Cerebellar cortex (tissue), 1 donor: ENCODE measurements around the gene LAT.
"Not testable (repeated sequence)": the region's sequence is repeated elsewhere in the genome, so short reads cannot be mapped to it uniquely, and the experiment has no call there.

Experiments
- DNase-seq: peaks from one replicate; pipeline ENCODE4 v3.0.0-alpha.2; 2015; ENCODE audit warnings: low spot score

LAT gene

DNA sequence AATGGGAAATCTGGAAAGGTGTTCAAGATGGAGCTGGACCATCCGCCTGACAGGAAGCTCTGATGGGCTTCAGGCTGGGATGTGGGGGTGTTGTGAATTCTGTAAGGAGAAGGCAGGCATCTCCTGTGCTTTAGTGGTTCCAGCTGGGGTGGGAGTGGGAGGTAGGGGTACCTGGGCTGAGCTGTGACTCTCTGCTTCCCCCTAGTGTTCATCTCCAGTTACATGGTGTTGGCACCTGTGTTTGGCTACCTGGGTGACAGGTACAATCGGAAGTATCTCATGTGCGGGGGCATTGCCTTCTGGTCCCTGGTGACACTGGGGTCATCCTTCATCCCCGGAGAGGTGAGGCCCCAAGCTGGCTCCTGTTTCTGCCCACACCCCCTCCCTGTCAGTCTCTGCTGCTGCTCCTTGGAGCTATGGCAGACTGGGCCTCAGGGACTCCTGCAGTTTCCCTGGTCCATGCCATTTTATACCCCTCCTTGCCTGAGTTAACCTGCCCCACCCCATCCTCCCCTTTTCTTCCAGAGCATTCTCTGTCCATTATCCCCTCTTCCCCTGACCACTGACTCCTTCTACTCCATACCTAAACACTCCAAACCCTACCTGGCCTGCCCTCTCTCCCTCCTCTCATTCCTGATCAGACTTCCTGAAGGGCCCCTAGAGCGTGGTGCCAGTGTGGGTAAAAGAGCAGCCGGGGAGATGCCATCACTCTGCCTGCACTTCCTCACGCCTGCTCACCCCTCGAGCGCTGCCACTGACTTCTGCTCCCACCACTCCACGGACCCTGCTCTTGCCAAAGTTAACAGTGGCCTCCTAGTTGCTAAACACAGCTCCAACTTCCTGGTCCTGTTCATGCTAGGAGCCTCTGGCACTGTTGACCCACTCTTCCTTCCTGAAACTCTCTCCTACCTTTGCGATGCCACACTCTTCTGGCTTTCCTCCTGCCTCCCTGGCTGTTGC is 6.9 kb upstream of the LAT start:
- DNase-seq = peak; percentile 19

DNA sequence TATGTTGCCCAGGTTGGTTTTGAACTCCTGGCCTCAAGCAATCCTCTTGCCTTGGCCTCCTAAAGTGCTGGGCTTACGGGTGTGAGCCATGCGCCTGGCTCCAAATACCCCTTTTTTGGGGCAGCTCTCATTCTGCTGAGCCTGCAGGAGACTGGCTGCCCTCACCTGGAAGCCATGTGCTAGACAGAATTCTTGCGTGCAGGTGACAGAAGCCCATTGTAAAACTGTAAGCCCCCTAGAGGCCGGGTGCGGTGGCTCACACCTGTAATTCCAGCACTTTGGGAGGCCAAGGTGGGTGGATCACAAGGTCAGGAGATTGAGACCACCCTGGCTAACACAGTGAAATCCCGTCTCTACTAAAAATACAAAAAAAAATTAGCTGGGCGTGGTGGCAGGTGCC is 4.5 kb upstream of the LAT start:
- DNase-seq = not testable (repeated sequence)

DNA sequence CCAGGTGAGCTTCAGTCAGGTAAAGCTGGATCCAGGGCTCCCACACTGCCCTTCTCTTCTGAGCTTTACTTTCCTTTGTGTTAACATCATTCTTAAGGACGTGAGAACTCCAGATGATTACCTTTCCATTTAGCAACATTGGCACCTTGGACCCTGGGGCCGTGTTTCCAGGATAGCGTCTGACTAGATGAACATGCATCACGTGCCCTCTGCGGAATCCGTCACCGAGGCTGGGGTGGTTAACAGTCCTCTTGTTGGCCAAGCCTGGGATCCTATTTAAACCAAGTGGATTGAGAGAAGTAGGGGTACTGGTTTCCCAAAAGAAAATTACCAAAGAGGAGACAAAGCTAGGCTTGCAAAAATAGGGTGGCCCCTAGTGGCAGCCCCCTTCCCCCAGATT is 3.9 kb upstream of the LAT start:
- DNase-seq = no peak

DNA sequence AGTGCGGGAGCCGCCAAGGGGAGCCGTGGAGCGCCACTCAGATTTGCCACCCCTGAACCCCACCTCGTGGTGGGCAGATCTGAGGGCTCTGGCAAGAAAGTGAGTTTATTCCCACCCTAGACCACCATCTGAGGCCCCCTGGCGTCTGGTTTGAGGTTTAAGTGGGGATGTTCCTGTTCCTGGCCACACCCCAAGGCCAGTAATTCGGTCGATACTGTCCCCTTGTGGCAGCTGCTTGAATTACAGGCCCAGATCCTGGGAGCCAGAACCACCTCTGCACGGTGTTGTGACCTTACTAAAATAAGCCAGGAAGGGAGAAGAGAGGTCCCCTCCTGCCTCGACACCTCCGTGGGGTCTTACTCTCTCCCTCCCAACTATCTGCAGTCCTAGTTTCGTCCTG is 3.3 kb upstream of the LAT start:
- DNase-seq = no peak

DNA sequence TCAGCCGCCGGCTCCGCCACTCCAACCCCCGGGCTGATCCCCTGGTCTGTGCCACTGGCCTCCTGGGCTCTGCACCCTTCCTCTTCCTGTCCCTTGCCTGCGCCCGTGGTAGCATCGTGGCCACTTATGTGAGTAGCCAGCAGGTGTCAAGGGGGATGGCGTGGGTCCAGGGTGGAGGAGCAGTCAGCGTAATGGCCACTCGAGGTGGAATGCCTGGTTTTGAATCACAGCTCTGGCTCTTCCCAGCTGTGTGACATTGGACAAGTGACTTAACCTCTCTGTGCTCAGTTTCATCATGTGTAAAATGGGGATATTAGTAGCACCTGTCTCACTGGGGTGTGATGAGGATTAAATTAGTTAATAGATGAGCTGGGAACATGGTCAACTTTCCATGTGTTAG is 2.4 kb upstream of the LAT start:
- no peak for DNase-seq

DNA sequence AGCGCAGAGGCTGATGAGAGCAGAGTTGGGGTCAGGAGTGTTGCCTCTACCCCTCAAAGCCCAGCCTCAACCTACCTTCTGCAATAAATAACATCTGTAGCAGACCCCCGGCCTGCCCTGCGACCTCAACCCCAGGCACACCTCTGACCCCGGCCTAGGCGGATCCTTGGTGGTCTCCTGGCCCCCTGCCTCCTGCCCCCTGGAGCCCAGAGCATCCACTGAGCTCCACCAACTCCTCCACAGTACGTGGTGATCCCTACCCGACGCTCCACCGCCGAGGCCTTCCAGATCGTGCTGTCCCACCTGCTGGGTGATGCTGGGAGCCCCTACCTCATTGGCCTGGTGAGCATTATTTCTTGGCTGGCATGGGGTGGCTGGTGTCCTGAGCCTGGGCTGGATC is 1.9 kb upstream of the LAT start:
- no peak for DNase-seq

DNA sequence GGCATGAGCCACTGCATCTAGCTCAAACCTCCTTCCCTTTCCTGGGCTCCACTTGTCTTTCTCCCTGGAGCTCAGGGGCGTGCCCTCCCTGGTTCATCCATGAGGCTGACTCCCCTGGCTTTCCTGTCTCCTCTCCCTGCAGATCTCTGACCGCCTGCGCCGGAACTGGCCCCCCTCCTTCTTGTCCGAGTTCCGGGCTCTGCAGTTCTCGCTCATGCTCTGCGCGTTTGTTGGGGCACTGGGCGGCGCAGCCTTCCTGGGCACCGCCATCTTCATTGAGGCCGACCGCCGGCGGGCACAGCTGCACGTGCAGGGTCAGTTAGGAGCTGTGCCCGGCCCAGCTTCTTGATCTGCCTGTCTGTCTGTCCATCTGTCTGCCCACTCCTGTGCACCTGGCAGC is 1.2 kb upstream of the LAT start:
- DNase-seq = no peak

DNA sequence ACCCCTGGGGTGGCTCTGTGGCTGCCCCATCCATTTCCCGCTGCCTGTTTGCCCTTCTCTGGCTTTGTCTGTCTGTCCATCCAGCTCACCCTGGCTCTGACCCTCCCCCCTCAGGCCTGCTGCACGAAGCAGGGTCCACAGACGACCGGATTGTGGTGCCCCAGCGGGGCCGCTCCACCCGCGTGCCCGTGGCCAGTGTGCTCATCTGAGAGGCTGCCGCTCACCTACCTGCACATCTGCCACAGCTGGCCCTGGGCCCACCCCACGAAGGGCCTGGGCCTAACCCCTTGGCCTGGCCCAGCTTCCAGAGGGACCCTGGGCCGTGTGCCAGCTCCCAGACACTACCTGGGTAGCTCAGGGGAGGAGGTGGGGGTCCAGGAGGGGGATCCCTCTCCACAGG is 761 bp upstream of the LAT start:
- no peak for DNase-seq

DNA sequence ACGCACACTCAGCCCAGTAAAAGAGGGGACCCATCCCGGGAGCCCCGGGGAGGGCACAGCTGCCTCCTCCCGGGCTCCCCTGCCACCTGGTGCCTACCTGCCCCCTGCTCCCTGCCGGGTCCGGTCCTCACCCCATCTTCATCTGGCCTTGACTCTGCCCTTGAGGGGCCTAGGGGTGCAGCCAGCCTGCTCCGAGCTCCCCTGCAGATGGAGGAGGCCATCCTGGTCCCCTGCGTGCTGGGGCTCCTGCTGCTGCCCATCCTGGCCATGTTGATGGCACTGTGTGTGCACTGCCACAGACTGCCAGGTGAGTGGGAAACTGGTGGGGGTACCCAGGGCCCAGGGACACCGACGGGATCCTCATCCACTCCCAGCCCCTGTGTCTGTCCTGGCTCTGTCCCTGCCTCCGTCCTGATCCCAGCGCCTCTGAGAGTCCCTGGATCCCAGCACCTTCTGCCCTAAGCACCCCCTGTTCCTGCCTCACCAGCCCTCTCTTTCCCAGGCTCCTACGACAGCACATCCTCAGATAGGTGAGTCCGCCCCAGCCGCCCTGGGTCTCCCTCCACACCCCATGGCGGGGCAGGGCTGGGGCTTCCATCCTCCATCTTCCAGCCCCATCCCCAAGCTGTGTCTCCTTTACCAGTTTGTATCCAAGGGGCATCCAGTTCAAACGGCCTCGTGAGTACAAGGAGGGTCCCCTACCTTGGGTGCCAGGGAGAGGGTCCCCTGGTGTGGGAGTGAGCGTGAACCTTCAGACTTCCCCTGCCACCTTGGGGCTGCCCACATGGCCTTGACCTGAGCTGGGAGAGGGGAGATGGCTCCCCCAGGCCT is 574 bp downstream of the LAT start:
- DNase-seq = no peak

DNA sequence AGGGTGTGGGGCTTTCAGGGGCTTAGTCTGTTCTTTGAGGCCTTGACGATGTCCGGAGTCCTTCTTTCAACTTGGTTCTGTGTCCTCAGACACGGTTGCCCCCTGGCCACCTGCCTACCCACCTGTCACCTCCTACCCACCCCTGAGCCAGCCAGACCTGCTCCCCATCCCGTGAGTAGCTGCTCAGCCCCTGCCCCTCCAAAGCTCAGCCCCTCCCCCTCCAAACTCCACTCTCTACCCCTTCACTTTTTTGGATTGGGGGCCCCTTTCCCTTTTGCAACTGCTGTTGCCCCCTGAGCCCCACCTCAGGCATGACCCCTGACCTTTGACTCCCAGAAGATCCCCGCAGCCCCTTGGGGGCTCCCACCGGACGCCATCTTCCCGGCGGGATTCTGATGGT is 1.2 kb downstream of the LAT start:
- DNase-seq = no peak

DNA sequence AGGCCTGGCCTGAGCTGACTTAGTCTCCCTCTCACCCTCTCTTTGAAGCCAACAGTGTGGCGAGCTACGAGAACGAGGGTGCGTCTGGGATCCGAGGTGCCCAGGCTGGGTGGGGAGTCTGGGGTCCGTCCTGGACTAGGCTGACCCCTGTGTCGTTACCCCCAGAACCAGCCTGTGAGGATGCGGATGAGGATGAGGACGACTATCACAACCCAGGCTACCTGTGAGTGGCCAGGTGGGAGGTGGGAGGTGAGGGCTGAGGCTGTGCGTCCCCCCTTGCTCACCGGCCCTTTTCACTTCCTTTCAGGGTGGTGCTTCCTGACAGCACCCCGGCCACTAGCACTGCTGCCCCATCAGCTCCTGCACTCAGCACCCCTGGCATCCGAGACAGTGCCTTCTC is 1.6 kb downstream of the LAT start:
- no peak for DNase-seq

DNA sequence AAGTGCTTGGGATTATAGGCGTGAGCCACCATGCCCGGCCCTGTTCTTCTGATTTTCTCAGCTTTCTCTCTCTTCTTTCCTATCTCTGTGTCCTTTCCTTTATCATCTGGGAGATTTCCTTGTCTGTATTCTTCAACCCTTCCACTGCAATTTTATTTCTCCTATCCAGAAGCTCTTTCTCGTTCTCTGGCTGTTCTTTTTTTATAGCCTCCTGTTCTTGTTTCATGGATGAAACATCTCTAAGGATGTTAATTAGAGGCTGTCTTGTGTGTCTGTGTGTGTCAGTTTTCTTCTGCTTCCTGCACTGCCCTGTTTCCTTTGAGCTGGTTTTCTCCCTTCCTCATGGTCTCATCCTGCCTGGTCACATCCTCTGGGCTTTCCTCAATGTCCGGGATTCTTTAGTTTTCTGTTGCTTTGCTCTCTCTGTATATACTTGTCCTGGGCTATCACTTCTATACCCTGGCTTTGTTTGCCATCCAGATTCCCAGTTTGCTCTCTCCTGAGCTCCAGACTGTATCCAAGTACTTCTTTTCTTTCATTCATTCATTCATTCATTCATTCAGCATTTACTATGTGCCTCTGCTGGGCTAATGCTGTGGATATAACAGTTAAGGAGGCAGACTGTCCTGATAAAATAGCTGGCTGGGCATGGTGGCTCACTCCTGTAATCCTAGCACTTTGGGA is 2.5 kb downstream of the LAT start:
- no peak for DNase-seq

DNA sequence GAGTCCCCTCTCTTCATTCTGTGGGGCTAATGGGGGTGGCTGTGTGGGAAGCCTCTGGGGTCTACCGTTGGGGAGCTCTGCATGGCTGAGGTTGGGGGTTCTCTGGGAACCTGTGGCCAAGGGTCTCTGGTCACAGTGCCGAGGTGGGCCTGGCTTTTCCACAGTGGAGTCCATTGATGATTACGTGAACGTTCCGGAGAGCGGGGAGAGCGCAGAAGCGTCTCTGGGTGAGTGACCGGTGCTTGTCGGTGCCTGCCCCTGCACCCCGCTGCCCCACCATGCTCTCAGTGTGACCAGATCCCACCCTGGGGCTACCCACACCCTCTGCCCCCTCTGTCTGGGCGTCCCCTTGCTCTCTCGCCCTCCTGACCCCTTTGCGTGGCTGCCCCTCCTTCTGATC is 4.5 kb downstream of the LAT start:
- DNase-seq = no peak

DNA sequence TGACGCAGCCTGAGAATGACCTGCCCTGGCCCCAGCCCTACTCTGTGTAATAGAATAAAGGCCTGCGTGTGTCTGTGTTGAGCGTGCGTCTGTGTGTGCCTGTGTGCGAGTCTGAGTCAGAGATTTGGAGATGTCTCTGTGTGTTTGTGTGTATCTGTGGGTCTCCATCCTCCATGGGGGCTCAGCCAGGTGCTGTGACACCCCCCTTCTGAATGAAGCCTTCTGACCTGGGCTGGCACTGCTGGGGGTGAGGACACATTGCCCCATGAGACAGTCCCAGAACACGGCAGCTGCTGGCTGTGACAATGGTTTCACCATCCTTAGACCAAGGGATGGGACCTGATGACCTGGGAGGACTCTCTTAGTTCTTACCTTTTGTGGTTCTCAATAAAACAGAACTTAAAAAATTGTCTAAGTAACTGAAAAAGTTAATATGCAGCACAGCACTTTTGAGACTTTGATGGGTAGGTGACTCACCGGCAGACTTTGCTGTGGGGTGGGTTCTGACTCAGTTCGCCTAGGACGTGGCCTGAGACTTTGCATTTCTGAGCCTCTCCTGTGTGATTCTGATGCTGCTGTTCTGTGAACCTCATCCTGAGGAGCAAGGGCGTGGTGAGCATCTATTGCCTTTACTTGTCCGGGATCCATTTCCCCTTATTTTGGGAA is 5.7 kb downstream of the LAT start:
- DNase-seq = no peak

DNA sequence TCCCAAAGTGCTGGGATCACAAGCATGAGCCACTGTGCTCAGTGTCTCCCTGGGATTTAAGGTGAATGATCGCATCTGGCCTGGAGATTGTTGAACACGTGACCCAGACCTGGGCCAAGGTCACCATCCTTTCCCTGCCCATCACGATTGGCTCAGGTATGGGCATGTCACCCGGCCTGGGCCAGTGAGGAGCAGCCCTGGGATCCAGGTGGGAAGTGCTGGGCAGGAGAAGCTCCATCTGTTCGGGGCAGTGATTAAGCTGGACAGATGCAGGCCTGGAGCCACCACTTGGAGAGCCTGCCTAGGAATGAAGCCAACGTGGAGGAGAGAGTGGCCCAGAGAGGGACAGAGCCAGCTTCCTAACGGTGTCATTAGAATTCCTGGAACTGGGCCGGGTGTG is 6.8 kb downstream of the LAT start:
- DNase-seq = no peak

DNA sequence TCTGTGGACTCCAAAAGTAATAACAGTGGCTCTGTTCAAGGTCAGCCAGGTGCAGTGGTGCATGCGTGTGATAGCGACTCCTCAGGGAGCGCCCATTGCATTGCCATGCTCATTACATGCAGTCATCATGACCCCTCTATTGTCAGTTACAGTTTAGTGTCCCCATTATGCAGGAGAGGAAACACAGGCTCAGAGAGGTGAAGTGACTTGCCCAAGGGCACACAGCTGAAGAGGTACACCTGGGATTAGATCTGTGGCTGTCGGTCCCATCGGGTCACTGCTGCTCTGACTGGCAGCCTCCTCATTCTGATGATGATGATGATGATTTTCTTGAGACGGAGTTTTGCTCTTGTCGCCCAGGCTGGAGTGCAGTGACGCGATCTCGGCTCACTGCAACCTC is 7.6 kb downstream of the LAT start:
- DNase-seq = no peak

DNA sequence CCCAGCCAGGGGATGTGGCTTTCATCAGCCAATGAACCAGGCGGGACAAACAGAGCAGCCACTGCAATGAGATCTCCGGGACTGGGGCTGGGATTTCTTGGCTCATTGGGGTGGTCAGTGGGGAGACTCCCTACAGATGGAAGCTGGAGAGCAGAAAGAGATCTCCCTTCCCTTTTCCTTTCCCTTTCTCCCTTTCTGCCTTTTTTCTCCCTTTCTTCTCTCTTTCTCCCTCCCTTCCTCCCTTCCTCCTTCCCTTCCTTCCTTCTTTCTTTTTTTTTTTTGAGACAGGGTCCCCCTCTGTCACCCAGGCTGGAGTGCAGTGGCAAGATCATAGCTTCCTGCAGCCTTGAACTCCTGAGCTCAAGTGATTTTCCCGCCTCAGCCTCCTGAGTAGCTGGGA is 14.0 kb downstream of the LAT start:
- no peak for DNase-seq

DNA sequence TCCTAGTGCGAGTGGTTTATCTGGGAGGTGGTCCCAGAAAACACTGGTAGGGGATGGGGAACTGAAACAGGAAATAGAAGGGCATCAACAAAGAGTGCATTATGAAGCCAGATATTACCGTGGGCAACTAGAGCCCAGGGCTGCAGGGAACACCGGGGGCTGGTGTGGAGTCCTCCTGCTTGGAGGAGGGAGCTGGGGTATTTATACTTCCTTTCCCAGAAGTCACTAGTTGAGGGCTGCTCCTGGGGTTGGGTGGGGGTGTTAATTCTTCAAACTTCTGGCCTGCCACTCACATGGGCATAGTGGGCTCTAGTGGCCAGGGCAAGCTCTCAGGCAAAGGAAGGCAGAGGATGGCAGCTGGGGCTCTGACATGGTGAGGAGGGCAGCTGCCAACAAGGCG is 14.7 kb downstream of the LAT start:
- DNase-seq = no peak

DNA sequence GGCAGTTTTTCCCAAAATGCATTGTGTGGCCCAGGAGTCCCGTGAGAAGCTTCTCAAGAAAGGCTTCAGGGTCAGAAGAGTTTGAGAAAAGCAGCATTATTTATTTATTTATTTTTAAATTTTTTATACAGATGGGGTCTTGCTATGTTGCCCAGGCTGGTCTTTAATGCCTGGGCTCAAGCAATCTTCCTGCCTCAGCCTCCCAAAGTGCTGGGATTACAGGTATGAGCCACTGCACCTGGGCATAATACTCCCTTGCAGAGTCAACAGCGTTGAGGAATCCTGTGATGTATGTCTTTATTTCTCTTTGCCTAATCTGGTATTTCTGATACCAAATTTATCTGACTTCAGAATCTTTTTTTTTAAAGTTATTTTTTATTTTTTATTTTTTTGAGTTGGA is 15.2 kb downstream of the LAT start:
- DNase-seq = no peak

DNA sequence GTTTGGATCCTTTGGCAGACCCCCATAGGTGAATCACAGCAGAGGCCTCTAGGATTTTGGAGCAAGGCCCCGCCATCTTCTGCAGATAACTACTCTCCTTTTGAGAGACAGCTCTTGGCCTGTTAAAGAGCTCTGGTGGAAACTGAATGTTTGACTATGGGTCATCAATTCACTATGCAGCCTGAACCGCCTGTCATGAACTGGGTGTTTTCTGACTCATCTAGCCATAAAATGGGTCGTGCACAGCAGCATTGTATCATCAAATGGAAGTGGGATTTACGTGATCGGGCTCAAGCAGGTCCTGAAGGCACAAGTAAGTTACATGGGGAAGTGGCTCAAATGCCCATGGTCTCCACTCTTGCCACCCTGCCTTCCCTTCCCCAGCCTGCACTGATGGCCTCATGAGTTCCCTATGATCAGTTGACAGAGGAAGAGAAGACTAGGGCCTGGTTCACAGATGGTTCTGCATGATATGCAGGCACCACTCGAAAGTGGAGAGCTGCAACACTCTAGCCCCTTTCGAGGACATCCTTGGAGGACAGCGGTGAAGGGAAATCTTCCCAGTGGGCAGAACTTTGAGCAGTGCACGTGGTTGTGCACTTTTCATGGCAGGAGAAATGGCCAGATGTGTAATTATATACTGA is 19.8 kb downstream of the LAT start:
- not testable (repeated sequence) for DNase-seq

DNA sequence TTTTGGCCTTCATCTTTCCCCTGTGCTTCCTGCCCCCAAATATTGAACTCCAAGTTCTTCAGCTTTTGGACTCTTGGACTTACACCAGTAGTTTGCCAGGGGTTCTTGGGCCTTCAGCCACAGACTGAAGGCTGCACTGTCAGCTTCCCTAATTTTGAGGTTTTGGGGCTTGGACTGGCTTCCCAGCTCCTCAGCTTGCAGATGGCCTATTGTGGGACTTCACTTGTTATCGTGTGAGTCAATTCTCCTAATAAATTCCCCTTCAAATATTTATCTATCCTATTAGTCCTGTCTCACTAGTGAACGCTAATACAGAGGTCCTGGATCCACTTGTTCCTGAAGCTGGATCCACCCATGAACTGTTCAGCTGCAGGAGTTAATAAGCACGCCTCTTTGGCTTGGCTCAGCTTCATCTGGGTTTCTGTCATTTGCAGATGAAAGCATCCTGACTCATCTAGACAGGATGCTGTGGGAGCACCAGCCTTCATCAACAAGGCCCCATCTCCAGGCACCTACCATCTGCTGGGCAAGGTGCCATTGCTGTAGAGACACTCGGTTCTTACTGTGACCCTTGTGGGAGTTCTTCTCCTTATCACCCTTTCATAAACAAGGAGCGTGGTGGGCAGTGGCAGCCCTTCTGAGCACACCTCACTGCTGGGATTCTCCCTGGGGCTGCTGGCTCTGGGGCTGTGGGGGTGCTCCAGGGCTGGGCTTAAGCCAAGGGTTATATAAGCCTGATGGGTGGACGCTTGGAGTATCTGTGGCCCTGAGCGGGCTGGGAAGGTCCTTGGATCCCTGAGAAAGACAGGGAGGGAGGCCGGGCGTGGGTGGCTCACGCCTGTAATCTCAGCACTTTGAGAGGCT is 23.1 kb downstream of the LAT start:
- DNase-seq = no peak
